HCT116 (cell line): Measurements from ENCODE around the gene ECEL1. TPM values are rescaled to one million over a fixed set of nuclear protein-coding genes. Genes with fewer than 3 reads are reported as not detected.

Experiments used
- ATAC-seq: fragments of 200-7000 bp; cut with Tn5 transposase; 2 replicates; pipeline ENCODE4 v1.9.1; 2020; ENCODE audit warnings: mild to moderate bottlenecking, moderate library complexity
- BruUV-seq: library from RNA; stranded (reverse); fragments of 400-500 nt; replicated peaks from 2 replicates; lab custom pipeline; 2021; lab: Mats Ljungman, UMichigan
- CTCF ChIA-PET: fragments of 300-600 bp; sonication (Branson Sonifier 250); formaldehyde crosslinking; loops from one replicate; lab custom pipeline; 2021; ENCODE audit warnings: antibody characterized with exemption; lab: Charles Lee
- POLR2A ChIA-PET: fragments of 300-600, 350-600 bp; sonication (Branson Sonifier 250); formaldehyde crosslinking; loops from one replicate; lab custom pipeline; 2021; ENCODE audit warnings: antibody characterized with exemption; lab: Charles Lee
- RAD21 ChIA-PET, 2 experiments: fragments of 300-600 bp; sonication (Branson Sonifier 250); formaldehyde crosslinking; loops; one replicate each; lab custom pipeline; 2023; ENCODE audit warnings: low total read pairs in 2 of 2; ENCODE audit not compliant: uncharacterized antibody in 2 of 2, unreplicated experiment in 2 of 2, low non-redundant PET in 1 of 2; lab: Charles Lee
- DNase-seq: peaks from one replicate; pipeline ENCODE4 v3.0.0-alpha.2; 2010; ENCODE audit warnings: low read depth, low spot score
- H2AFZ ChIP-seq: fragments of 200-600 bp; shearing (Covaris generic), sonication (generic); 2 replicates; pipeline ENCODE4 v1.6.1; 2017; ENCODE audit warnings: low read depth, mixed run types, mixed read lengths, antibody characterized with exemption, low read length; ENCODE audit not compliant: poor library complexity, severe bottlenecking
- H3K27ac ChIP-seq: 2 replicates; pipeline ENCODE4 v1.5.1; 2012; ENCODE audit warnings: low read depth, low read length
- H3K27me3 ChIP-seq: fragments of 200-600 bp; sonication (generic); 2 replicates; pipeline ENCODE4 v1.6.1; 2016; ENCODE audit warnings: mixed run types, low read length, mixed read lengths; ENCODE audit not compliant: insufficient read depth
- H3K36me3 ChIP-seq, 2 experiments: fragments of 200-500 bp in 1 of 2; fragments of 200-600 bp in 1 of 2; sonication (Bioruptor generic) in 1 of 2; sonication (generic) in 1 of 2; 2 replicates each; pipeline versions ENCODE4 v1.5.1 to v1.6.1; 2014 to 2016; ENCODE audit warnings: low read length in 2 of 2, inconsistent platforms in 1 of 2, mixed read lengths in 1 of 2, mixed run types in 1 of 2; ENCODE audit not compliant: insufficient read depth in 2 of 2, control insufficient read depth in 1 of 2
- H3K4me1 ChIP-seq, 2 experiments: fragments of 200-600 bp in 1 of 2; sonication (generic) in 1 of 2; 2 replicates each; pipeline versions ENCODE4 v1.5.1 to v1.6.1; 2012 to 2017; ENCODE audit warnings: low read length in 2 of 2, inconsistent platforms in 1 of 2, mild to moderate bottlenecking in 1 of 2, mixed read lengths in 1 of 2, mixed run types in 1 of 2, moderate library complexity in 1 of 2; ENCODE audit not compliant: insufficient read depth in 2 of 2, control insufficient read depth in 1 of 2
- H3K4me2 ChIP-seq: fragments of 200-600 bp; sonication (generic); 2 replicates; pipeline ENCODE4 v1.6.1; 2017; ENCODE audit warnings: mixed run types, low read length, mixed read lengths
- H3K4me3 ChIP-seq, 2 experiments: fragments of 200-600 bp in 1 of 2; sonication (generic) in 1 of 2; replicated peaks in 1 of 2; 2 replicates each; pipeline ENCODE4 v1.5.1; 2011 to 2016; ENCODE audit warnings: low read length in 2 of 2, control low read depth in 1 of 2, low read depth in 1 of 2, mild to moderate bottlenecking in 1 of 2, mixed read lengths in 1 of 2, mixed run types in 1 of 2
- H3K79me2 ChIP-seq: fragments of 200-600 bp; sonication (generic); 2 replicates; pipeline ENCODE4 v1.6.1; 2017; ENCODE audit warnings: mild to moderate bottlenecking, mixed run types, low read length, moderate library complexity, mixed read lengths; ENCODE audit not compliant: insufficient read depth
- H3K9ac ChIP-seq: fragments of 200-600 bp; sonication (generic); 2 replicates; pipeline ENCODE4 v1.6.1; 2016; ENCODE audit warnings: low read length, mixed read lengths
- H3K9me2 ChIP-seq: fragments of 200-600 bp; sonication (generic), shearing (Covaris generic); 2 replicates; pipeline ENCODE4 v1.6.1; 2017; ENCODE audit warnings: mixed run types, mild to moderate bottlenecking, moderate library complexity; ENCODE audit not compliant: insufficient read depth
- H3K9me3 ChIP-seq, 2 experiments: fragments of 200-500 bp in 1 of 2; fragments of 200-600 bp in 1 of 2; sonication (Bioruptor generic) in 1 of 2; sonication (generic) in 1 of 2; 2 replicates each; pipeline ENCODE4 v1.6.1; 2014 to 2017; ENCODE audit warnings: low read length in 2 of 2, mixed read lengths in 2 of 2, inconsistent platforms in 1 of 2, low read depth in 1 of 2, mild to moderate bottlenecking in 1 of 2, mixed run types in 1 of 2, moderate library complexity in 1 of 2; ENCODE audit not compliant: control insufficient read depth in 1 of 2, insufficient read depth in 1 of 2
- H4K20me1 ChIP-seq: fragments of 200-600 bp; sonication (generic), shearing (Covaris generic); 2 replicates; pipeline ENCODE4 v1.6.1; 2017; ENCODE audit warnings: mixed run types, mild to moderate bottlenecking, moderate library complexity; ENCODE audit not compliant: insufficient read depth
- EGR1 ChIP-seq: IDR thresholded peaks from 2 replicates; pipeline ENCODE4 v1.6.1; 2012; ENCODE audit warnings: low read depth
- ELF1 ChIP-seq: IDR thresholded peaks from 2 replicates; pipeline ENCODE4 v1.6.1; 2012; ENCODE audit warnings: low read depth, borderline replicate concordance
- EZH2 ChIP-seq: fragments of 200-600 bp; sonication (generic); IDR thresholded peaks from 2 replicates; pipeline ENCODE4 v1.6.1; 2017; ENCODE audit warnings: antibody characterized with exemption, mixed run types
- EZH2phosphoT487 ChIP-seq: fragments of 200-600 bp; IDR thresholded peaks from 2 replicates; pipeline ENCODE4 v1.6.1; 2018; ENCODE audit warnings: antibody characterized with exemption, borderline replicate concordance
- JUND ChIP-seq: IDR thresholded peaks from 2 replicates; pipeline ENCODE4 v1.6.1; 2012
- POLR2A ChIP-seq: IDR thresholded peaks from 2 replicates; pipeline ENCODE4 v1.7.0; 2011; ENCODE audit warnings: borderline replicate concordance; ENCODE audit not compliant: insufficient read depth, insufficient read length; ENCODE audit errors: extremely low read depth
- TCF7L2 ChIP-seq: IDR thresholded peaks from 2 replicates; pipeline ENCODE4 v1.7.0; 2011; ENCODE audit warnings: borderline replicate concordance, inconsistent platforms; ENCODE audit not compliant: insufficient read depth, insufficient read length; ENCODE audit errors: extremely low read depth
- ZFX ChIP-seq: fragments of 450-650 bp; IDR thresholded peaks from 2 replicates; pipeline ENCODE4 v1.6.1; 2017
- intact Hi-C: fragments of 100-400 bp; cut with micrococcal nuclease; formaldehyde crosslinking; loops from 2 replicates; pipeline ENCODE4 v1.10.0; 2022
- total RNA-seq: library from RNA; stranded (reverse); gene quantifications from one replicate; pipeline ENCODE4 v1.2.1, GENCODE V29; 2021; ENCODE audit not compliant: unreplicated experiment
- TF ChIP-seq, protein P1 (sequence below): IDR thresholded peaks from 2 replicates; pipeline ENCODE4 v1.6.1; 2012
- TF ChIP-seq, protein P2 (sequence below): IDR thresholded peaks from 2 replicates; pipeline ENCODE4 v1.6.1; 2012; ENCODE audit warnings: low read depth
- TF ChIP-seq, protein P3 (sequence below): IDR thresholded peaks from 2 replicates; pipeline ENCODE4 v1.6.1; 2011; ENCODE audit warnings: mild to moderate bottlenecking, low read length, moderate library complexity; ENCODE audit not compliant: insufficient replicate concordance; ENCODE audit errors: extremely low read depth

Gene ECEL1
- total RNA-seq, 1 experiment from 2014 or later, result not detected

DNA sequence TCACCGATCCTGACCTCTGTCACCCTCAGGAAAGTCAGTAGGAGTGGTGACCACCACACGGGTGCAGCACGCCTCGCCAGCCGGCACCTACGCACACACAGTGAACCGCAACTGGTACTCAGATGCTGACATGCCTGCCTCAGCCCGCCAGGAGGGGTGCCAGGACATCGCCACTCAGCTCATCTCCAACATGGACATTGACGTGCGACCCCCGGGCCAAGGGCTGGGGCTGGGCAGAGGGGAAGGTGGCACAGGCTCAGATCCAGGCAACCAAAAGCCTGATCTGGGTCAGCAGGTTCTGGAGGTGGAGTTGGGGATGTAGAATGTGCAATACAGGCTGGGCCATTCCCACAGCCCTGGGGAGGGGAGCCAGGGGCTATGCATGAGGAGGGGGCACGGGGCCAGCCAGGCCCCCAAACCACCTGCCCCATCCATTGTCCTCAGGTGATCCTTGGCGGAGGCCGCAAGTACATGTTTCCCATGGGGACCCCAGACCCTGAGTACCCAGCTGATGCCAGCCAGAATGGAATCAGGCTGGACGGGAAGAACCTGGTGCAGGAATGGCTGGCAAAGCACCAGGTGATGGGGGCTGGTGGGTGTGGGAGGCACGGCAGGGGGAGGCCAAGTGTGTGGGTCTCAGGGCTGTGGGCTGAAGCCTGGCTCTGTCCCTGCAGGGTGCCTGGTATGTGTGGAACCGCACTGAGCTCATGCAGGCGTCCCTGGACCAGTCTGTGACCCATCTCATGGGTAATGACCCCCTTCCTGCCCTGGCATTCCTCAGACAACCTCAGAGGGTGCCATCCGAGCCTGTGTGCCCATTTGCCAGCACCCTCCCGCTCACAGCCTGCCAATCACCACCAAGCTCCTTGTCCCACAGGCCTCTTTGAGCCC is 30.3 kb downstream of the ECEL1 start:
- no peak for TF ChIP-seq JUND
- no peak for TF ChIP-seq ELF1
- TF ChIP-seq, protein P1, sequence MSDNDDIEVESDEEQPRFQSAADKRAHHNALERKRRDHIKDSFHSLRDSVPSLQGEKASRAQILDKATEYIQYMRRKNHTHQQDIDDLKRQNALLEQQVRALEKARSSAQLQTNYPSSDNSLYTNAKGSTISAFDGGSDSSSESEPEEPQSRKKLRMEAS, result no peak
- no peak for TF ChIP-seq EZH2
- TF ChIP-seq EZH2phosphoT487, result no peak
- TF ChIP-seq EGR1, result no peak
- RAD21 ChIA-PET, result no interaction called here
- no peak overlapping the region for H3K9ac ChIP-seq
- H3K27ac ChIP-seq, result no peak overlapping the region
- H3K79me2 ChIP-seq, result no peaks in the 10 kb centered on the region
- CTCF ChIA-PET, result interaction anchor here (0.6 kb wide), 1 partner anchor 892 kb away, joined by 3 read pairs; no protein-coding TSS in a partner anchor
- no peaks in the 10 kb centered on the region; the same call in 1 of the 2 replicates for H3K27me3 ChIP-seq
- H3K36me3 ChIP-seq, result no peaks in the 10 kb centered on the region
- no peaks in the 10 kb centered on the region for H4K20me1 ChIP-seq
- H2AFZ ChIP-seq, result no peak overlapping the region
- no peaks in the 10 kb centered on the region for H3K4me1 ChIP-seq
- H3K4me2 ChIP-seq, result no peak overlapping the region
- BruUV-seq, result no TSS peak
- intact Hi-C loops, result no loop called here
- H3K9me3 ChIP-seq, result no peaks in the 10 kb centered on the region
- POLR2A ChIA-PET, result no interaction called here
- DNase-seq (no peak), ATAC-seq (no peak)
- no peak overlapping the region for H3K4me3 ChIP-seq
- no peaks in the 10 kb centered on the region for H3K9me2 ChIP-seq

DNA sequence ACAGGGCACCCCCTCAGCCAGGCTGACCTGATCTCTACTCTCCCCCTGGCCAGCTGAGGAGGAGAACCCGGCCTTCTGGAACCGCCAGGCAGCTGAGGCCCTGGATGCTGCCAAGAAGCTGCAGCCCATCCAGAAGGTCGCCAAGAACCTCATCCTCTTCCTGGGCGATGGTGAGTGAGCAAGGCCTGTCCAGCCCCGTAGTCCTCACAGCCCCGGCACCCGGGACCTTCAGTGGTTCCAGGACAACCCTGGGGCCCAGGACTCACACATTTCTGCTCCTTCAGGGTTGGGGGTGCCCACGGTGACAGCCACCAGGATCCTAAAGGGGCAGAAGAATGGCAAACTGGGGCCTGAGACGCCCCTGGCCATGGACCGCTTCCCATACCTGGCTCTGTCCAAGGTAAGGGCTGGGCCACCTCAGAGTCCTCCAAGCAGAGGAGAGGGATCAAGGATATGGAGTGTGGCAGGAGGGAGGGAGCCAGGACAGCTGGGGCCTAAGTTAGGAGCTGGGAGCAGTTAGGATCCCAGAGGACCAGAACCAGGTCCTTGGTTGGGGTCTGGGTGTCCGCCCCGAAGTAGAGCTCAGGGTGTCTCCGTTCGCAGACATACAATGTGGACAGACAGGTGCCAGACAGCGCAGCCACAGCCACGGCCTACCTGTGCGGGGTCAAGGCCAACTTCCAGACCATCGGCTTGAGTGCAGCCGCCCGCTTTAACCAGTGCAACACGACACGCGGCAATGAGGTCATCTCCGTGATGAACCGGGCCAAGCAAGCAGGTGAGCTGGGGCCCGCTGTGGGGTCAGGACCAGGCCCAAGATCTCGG is 31.1 kb downstream of the ECEL1 start:
- intact Hi-C loops, result no loop called here
- H3K9me2 ChIP-seq, result no peaks in the 10 kb centered on the region
- DNase-seq (no peak), ATAC-seq (no peak)
- no peaks in the 10 kb centered on the region for H4K20me1 ChIP-seq
- no peaks in the 10 kb centered on the region for H3K36me3 ChIP-seq
- H3K4me1 ChIP-seq, result no peaks in the 10 kb centered on the region
- no peaks in the 10 kb centered on the region for H3K79me2 ChIP-seq
- H3K4me2 ChIP-seq, result no peak overlapping the region
- H3K9ac ChIP-seq, result no peak overlapping the region
- H3K4me3 ChIP-seq, result no peak overlapping the region
- ChIA-PET POLR2A (no interaction called here), RAD21 (no interaction called here), CTCF (no interaction called here)
- no peak overlapping the region for H2AFZ ChIP-seq
- H3K27ac ChIP-seq, result no peak overlapping the region
- H3K27me3 ChIP-seq, result no peaks in the 10 kb centered on the region; the same call in 1 of the 2 replicates
- no TSS peak for BruUV-seq
- H3K9me3 ChIP-seq, result no peaks in the 10 kb centered on the region
- no peak for TF ChIP-seq EGR1
- no peak for TF ChIP-seq ELF1
- TF ChIP-seq, protein P2, sequence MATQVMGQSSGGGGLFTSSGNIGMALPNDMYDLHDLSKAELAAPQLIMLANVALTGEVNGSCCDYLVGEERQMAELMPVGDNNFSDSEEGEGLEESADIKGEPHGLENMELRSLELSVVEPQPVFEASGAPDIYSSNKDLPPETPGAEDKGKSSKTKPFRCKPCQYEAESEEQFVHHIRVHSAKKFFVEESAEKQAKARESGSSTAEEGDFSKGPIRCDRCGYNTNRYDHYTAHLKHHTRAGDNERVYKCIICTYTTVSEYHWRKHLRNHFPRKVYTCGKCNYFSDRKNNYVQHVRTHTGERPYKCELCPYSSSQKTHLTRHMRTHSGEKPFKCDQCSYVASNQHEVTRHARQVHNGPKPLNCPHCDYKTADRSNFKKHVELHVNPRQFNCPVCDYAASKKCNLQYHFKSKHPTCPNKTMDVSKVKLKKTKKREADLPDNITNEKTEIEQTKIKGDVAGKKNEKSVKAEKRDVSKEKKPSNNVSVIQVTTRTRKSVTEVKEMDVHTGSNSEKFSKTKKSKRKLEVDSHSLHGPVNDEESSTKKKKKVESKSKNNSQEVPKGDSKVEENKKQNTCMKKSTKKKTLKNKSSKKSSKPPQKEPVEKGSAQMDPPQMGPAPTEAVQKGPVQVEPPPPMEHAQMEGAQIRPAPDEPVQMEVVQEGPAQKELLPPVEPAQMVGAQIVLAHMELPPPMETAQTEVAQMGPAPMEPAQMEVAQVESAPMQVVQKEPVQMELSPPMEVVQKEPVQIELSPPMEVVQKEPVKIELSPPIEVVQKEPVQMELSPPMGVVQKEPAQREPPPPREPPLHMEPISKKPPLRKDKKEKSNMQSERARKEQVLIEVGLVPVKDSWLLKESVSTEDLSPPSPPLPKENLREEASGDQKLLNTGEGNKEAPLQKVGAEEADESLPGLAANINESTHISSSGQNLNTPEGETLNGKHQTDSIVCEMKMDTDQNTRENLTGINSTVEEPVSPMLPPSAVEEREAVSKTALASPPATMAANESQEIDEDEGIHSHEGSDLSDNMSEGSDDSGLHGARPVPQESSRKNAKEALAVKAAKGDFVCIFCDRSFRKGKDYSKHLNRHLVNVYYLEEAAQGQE, result no peak
- no peak for TF ChIP-seq POLR2A
- no peak for TF ChIP-seq ZFX
- TF ChIP-seq TCF7L2, result no peak
- TF ChIP-seq, protein P3, sequence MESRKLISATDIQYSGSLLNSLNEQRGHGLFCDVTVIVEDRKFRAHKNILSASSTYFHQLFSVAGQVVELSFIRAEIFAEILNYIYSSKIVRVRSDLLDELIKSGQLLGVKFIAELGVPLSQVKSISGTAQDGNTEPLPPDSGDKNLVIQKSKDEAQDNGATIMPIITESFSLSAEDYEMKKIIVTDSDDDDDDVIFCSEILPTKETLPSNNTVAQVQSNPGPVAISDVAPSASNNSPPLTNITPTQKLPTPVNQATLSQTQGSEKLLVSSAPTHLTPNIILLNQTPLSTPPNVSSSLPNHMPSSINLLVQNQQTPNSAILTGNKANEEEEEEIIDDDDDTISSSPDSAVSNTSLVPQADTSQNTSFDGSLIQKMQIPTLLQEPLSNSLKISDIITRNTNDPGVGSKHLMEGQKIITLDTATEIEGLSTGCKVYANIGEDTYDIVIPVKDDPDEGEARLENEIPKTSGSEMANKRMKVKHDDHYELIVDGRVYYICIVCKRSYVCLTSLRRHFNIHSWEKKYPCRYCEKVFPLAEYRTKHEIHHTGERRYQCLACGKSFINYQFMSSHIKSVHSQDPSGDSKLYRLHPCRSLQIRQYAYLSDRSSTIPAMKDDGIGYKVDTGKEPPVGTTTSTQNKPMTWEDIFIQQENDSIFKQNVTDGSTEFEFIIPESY, result no peak
- no peak for TF ChIP-seq JUND
